ENCODE results near the gene CHRNA7. TPM values are rescaled to one million over a fixed set of nuclear protein-coding genes. Genes with fewer than 3 reads are reported as not detected.

CHRNA7 gene
- total RNA-seq, 1 donor from 2014 or later: 1.5 TPM

GRCh38 chr15:32057876-32058425 is 27.6 kb downstream of the CHRNA7 start:
- Mint-ChIP-seq H3K36me3 (ENCODE audit: low read depth, unreplicated experiment) (no peaks in the 10 kb centered on the region), H3K4me1 (ENCODE audit: low read depth, unreplicated experiment) (no peaks in the 10 kb centered on the region), H3K27ac (ENCODE audit: unreplicated experiment) (no peak overlapping the region), H3K27me3 (ENCODE audit: low read depth, unreplicated experiment) (no peaks in the 10 kb centered on the region), H3K4me3 (ENCODE audit: unreplicated experiment) (no peak overlapping the region), H3K9me3 (ENCODE audit: unreplicated experiment) (no peaks in the 10 kb centered on the region)
- no peak for DNase-seq (ENCODE audit: low read depth)
- no peak for FAIRE-seq
- no peaks in the 10 kb centered on the region for H3K4me1 ChIP-seq (ENCODE audit: insufficient read depth, low read length)
- H3K27me3 ChIP-seq (ENCODE audit: insufficient read depth, low read length): no peaks in the 10 kb centered on the region
- H3K9me3 ChIP-seq (ENCODE audit: insufficient read depth, low read depth, low read length): no peaks in the 10 kb centered on the region
- no peak overlapping the region for H3K27ac ChIP-seq (ENCODE audit: low read depth, low read length)
- H3K4me2 ChIP-seq (ENCODE audit: low read length): no peak overlapping the region
- no peak overlapping the region for H3K4me3 ChIP-seq (ENCODE audit: insufficient read depth, low read depth, low read length)
- TF ChIP-seq CTCF (IDR thresholded peaks at IDR 0.05; ENCODE audit: insufficient read depth, low read depth, low read length) (no peak), EZH2 (IDR thresholded peaks at IDR 0.05; ENCODE audit: insufficient read depth, low read length) (no peak)
- no peaks in the 10 kb centered on the region for H3K79me2 ChIP-seq (ENCODE audit: insufficient read depth, low read length)
- H2AFZ ChIP-seq (ENCODE audit: low read depth, low read length): no peak overlapping the region
- H4K20me1 ChIP-seq (ENCODE audit: insufficient read depth, low read length): no peaks in the 10 kb centered on the region
- H3K9ac ChIP-seq (ENCODE audit: low read length): no peak overlapping the region
- H3K36me3 ChIP-seq (ENCODE audit: insufficient read depth, low read length): no peaks in the 10 kb centered on the region

- H3K36me3 Mint-ChIP-seq (ENCODE audit: low read depth, unreplicated experiment): no peaks in the 10 kb centered on the region
Observed at GRCh38 chr15:32060706-32061105, 30.4 kb downstream of the CHRNA7 start.

DNA sequence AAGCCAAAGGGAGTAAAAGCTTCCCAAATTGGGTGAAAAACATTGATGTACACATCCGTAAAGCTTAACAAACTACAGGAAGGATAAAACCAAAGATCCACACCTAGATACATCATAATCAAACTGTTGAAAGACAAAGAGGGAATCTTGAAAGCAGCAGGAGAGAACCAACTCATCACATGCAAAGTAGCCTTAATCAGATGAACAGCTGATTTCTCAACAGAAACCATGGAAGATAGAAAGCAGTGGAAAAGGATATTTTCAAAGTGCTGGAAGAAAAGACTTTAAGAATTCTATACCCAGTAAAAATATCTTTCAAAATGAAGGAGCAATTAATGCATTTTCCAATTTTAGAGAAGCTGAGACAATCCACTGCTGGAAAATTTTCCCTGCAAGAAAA is 36.8 kb downstream of the CHRNA7 start:
- no peak overlapping the region for H3K9ac ChIP-seq (ENCODE audit: low read length)
- Mint-ChIP-seq H3K36me3 (ENCODE audit: low read depth, unreplicated experiment) (no peaks in the 10 kb centered on the region), H3K27ac (ENCODE audit: unreplicated experiment) (no peak overlapping the region), H3K4me3 (ENCODE audit: unreplicated experiment) (no peak overlapping the region), H3K4me1 (ENCODE audit: low read depth, unreplicated experiment) (no peaks in the 10 kb centered on the region), H3K27me3 (ENCODE audit: low read depth, unreplicated experiment) (no peaks in the 10 kb centered on the region), H3K9me3 (ENCODE audit: unreplicated experiment) (peaks cover 10% of the 10 kb centered on the region)
- no peaks in the 10 kb centered on the region for H3K27me3 ChIP-seq (ENCODE audit: insufficient read depth, low read length)
- no peak overlapping the region for H2AFZ ChIP-seq (ENCODE audit: low read depth, low read length)
- H3K9me3 ChIP-seq (ENCODE audit: insufficient read depth, low read depth, low read length): peaks cover 3% of the 10 kb centered on the region
- FAIRE-seq: no peak
- no peaks in the 10 kb centered on the region for H3K36me3 ChIP-seq (ENCODE audit: insufficient read depth, low read length)
- TF ChIP-seq CTCF (IDR thresholded peaks at IDR 0.05; ENCODE audit: insufficient read depth, low read depth, low read length): no peak
- no peak for TF ChIP-seq EZH2 (IDR thresholded peaks at IDR 0.05; ENCODE audit: insufficient read depth, low read length)
- DNase-seq (ENCODE audit: low read depth): no peak
- H4K20me1 ChIP-seq (ENCODE audit: insufficient read depth, low read length): no peaks in the 10 kb centered on the region
- H3K4me3 ChIP-seq (ENCODE audit: insufficient read depth, low read depth, low read length): no peak overlapping the region
- no peaks in the 10 kb centered on the region for H3K4me1 ChIP-seq (ENCODE audit: insufficient read depth, low read length)
- H3K4me2 ChIP-seq (ENCODE audit: low read length): no peak overlapping the region
- H3K79me2 ChIP-seq (ENCODE audit: insufficient read depth, low read length): no peaks in the 10 kb centered on the region
- no peak overlapping the region for H3K27ac ChIP-seq (ENCODE audit: low read depth, low read length)

More at GRCh38 chr15:32060706-32061105, 30.4 kb downstream of the CHRNA7 start:
- Histone ChIP-seq H4K20me1 (ENCODE audit: insufficient read depth, low read length) (no peaks in the 10 kb centered on the region), H3K4me3 (ENCODE audit: insufficient read depth, low read depth, low read length) (no peak overlapping the region), H3K27ac (ENCODE audit: low read depth, low read length) (no peak overlapping the region), H3K9ac (ENCODE audit: low read length) (no peak overlapping the region), H3K4me2 (ENCODE audit: low read length) (no peak overlapping the region), H3K79me2 (ENCODE audit: insufficient read depth, low read length) (no peaks in the 10 kb centered on the region), H3K36me3 (ENCODE audit: insufficient read depth, low read length) (no peaks in the 10 kb centered on the region), H2AFZ (ENCODE audit: low read depth, low read length) (no peak overlapping the region), H3K27me3 (ENCODE audit: insufficient read depth, low read length) (no peaks in the 10 kb centered on the region), H3K4me1 (ENCODE audit: insufficient read depth, low read length) (no peaks in the 10 kb centered on the region), H3K9me3 (ENCODE audit: insufficient read depth, low read depth, low read length) (no peaks in the 10 kb centered on the region)
- Mint-ChIP-seq H3K27ac (ENCODE audit: unreplicated experiment) (no peak overlapping the region), H3K4me1 (ENCODE audit: low read depth, unreplicated experiment) (no peaks in the 10 kb centered on the region), H3K9me3 (ENCODE audit: unreplicated experiment) (no peaks in the 10 kb centered on the region), H3K27me3 (ENCODE audit: low read depth, unreplicated experiment) (no peaks in the 10 kb centered on the region), H3K4me3 (ENCODE audit: unreplicated experiment) (no peak overlapping the region)
- TF ChIP-seq EZH2 (IDR thresholded peaks at IDR 0.05; ENCODE audit: insufficient read depth, low read length): no peak
- FAIRE-seq (no peak), DNase-seq (ENCODE audit: low read depth) (no peak)
